Gastrocnemius medialis (tissue), 4 donors: ENCODE results near the gene MTHFSD. TPM values are rescaled to one million over a fixed set of nuclear protein-coding genes. Genes with fewer than 3 reads are reported as not detected.

Experiments used
- ATAC-seq, 2 donors: fragments of 150-250 bp; one replicate each; pipeline ENCODE4 v1.9.1; 2016
- DNase-seq, 2 donors: peaks; one replicate each; pipeline ENCODE4 v3.0.0-alpha.2; 2019
- H3K27ac ChIP-seq, 4 donors: fragments of 200-600 bp; sonication (generic); 1 replicate in 1 of 4; 2 replicates in 3 of 4; pipeline ENCODE4 v1.5.1; 2016 to 2018; ENCODE audit warnings: mild to moderate bottlenecking in 2 of 4, moderate library complexity in 1 of 4
- H3K27me3 ChIP-seq, 3 donors: fragments of 200-600 bp; sonication (generic) in 2 of 3; 1 replicate in 1 of 3; 2 replicates in 2 of 3; pipeline versions ENCODE4 v1.5.1 to v1.6.0; 2016 to 2019; ENCODE audit warnings: mild to moderate bottlenecking in 1 of 3, moderate library complexity in 1 of 3
- H3K36me3 ChIP-seq, 2 donors: fragments of 200-600 bp; sonication (generic) in 1 of 2; one replicate each; pipeline ENCODE4 v1.5.1; 2017 to 2018
- H3K4me1 ChIP-seq, 2 donors: fragments of 200-600 bp; sonication (generic) in 1 of 2; one replicate each; pipeline ENCODE4 v1.5.1; 2016 to 2017; ENCODE audit warnings: mild to moderate bottlenecking in 2 of 2
- H3K4me3 ChIP-seq, 4 donors: fragments of 200-600 bp; sonication (generic) in 3 of 4; 1 replicate in 1 of 4; 2 replicates in 3 of 4; pipeline ENCODE4 v1.5.1; 2016 to 2019; ENCODE audit warnings: mild to moderate bottlenecking in 2 of 4
- H3K9me3 ChIP-seq, 3 donors: fragments of 200-600 bp; sonication (generic) in 2 of 3; 1 replicate in 1 of 3; 2 replicates in 2 of 3; pipeline ENCODE4 v1.5.1; 2016 to 2019
- POLR2A ChIP-seq, 2 donors: fragments of 450-650 bp; IDR thresholded peaks; one replicate each; pipeline ENCODE4 v1.6.1; 2017; ENCODE audit warnings: antibody characterized with exemption in 2 of 2, mild to moderate bottlenecking in 2 of 2, moderate library complexity in 2 of 2
- in situ Hi-C, 4 donors: fragments of 200-750 bp; cut with MboI; loops; one replicate each; pipeline versions ENCODE4 v1.15.0 to v1.8.0; 2017; ENCODE audit warnings: low sequenced_read_pairs in 4 of 4
- intact Hi-C: fragments of 100-400 bp; cut with DNase I; formaldehyde crosslinking; loops from one replicate; pipeline ENCODE4 v1.15.1; 2023; ENCODE audit warnings: low total_unique reads
- total RNA-seq, 4 donors: library from RNA; depleted of rRNA; stranded (reverse); fragments of >200 nt; gene quantifications; one replicate each; pipeline versions ENCODE4 v1.1.0 to v1.2.3, GENCODE V29; 2016
- TF ChIP-seq, protein P1 (sequence below), 5 experiments: fragments of 450-650 bp in 3 of 5; fragments of 200-600 bp in 2 of 5; sonication (generic) in 2 of 5; IDR thresholded peaks in 4 of 5; conservative IDR thresholded peaks in 1 of 5; 1 replicate in 4 of 5; 2 replicates in 1 of 5; pipeline ENCODE4 v1.5.1; 2016 to 2019; ENCODE audit warnings: antibody characterized with exemption in 5 of 5, mild to moderate bottlenecking in 3 of 5, moderate library complexity in 3 of 5

The MTHFSD gene
- total RNA-seq, 4 donors from 2014 or later: 10.9 to 31.2 (median 16.0) TPM

DNA sequence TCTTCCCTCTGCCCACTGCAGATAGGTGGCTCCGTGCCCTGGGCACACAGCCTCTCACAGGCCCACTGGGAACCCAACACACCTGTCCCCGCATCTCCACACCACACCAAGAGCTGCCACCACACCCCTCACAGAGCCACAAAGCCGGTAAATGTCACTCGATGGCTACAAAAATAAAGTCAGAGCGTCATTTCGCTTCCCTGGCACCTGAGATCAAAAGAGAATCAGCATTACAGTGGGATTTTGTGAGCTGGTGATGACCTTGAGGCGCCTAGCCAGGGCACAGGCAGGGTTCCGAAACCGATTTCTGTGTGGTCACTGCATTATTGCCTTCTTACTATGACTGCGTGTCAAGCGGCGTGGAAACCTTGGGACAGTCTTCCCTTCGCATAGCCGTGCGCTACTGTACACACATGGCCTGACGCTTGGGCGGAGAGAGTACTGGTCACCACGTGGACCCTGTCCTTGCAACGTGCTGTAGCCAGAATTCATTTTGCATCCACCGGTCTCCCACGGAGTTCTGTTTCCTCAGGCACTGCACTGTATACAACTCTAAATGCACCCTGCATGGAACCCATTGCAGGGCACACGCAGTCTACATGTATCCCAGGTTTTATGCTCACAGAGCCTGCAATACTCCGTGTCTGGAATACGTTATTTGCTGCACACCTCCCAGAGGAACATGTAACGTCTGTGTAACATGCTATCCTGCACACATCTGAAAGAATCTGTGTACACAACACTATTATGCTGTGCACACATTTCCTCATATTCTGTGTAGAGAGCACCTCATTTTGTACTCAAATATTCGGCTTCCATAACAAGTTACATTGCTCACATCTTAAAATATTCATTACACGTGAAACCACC is 50.5 kb downstream of the MTHFSD start:
- in situ Hi-C loops: loop anchor here in 3 of 4 donors (25.0 kb wide), 3 partner anchors 167 to 692 kb away; no protein-coding TSS in a partner anchor
- DNase-seq (no peak), ATAC-seq (no peak)
- intact Hi-C loops: no loop called here
- Histone ChIP-seq H3K27ac (no peak overlapping the region), H3K4me1 (peaks cover 5 to 20% of the 10 kb centered on the region in 2 donors), H3K27me3 (peaks cover 92 to 99% (median 98%) of the 10 kb centered on the region in 3 donors), H3K9me3 (no peaks in the 10 kb centered on the region), H3K36me3 (no peaks in the 10 kb centered on the region), H3K4me3 (no peak overlapping the region)
- TF ChIP-seq, protein P1, sequence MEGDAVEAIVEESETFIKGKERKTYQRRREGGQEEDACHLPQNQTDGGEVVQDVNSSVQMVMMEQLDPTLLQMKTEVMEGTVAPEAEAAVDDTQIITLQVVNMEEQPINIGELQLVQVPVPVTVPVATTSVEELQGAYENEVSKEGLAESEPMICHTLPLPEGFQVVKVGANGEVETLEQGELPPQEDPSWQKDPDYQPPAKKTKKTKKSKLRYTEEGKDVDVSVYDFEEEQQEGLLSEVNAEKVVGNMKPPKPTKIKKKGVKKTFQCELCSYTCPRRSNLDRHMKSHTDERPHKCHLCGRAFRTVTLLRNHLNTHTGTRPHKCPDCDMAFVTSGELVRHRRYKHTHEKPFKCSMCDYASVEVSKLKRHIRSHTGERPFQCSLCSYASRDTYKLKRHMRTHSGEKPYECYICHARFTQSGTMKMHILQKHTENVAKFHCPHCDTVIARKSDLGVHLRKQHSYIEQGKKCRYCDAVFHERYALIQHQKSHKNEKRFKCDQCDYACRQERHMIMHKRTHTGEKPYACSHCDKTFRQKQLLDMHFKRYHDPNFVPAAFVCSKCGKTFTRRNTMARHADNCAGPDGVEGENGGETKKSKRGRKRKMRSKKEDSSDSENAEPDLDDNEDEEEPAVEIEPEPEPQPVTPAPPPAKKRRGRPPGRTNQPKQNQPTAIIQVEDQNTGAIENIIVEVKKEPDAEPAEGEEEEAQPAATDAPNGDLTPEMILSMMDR (IDR thresholded peaks at IDR 0.05 in 4 of 5, conservative IDR thresholded peaks at IDR 0.05 in 1 of 5): no peak
- no peak for TF ChIP-seq POLR2A (IDR thresholded peaks at IDR 0.05)

DNA sequence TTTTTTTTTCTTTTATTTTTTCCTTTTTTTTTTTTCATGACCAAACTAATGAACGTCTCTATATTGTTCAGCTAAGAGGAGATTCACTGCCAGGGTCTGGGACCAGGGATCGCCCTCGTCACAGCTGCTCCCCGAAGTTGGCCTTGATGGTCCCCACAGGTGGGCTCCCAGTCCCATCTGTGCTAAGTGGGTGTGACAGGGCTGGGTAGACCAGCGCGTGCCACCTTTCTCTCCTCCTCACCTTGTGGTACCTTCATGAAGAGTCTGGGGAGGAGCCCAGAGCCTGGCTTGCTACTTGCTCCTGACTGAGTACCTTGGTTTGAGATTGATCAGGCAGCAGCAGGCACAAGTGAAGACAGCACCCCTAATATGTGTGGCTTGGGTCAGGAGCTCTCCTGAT is 51.2 kb downstream of the MTHFSD start:
- Histone ChIP-seq H3K4me1 (peaks cover 4 to 17% of the 10 kb centered on the region in 2 donors), H3K9me3 (no peaks in the 10 kb centered on the region), H3K4me3 (no peak overlapping the region), H3K27me3 (peaks cover 97 to 99% (median 98%) of the 10 kb centered on the region in 3 donors), H3K36me3 (no peaks in the 10 kb centered on the region), H3K27ac (no peak overlapping the region)
- TF ChIP-seq POLR2A (IDR thresholded peaks at IDR 0.05): no peak
- TF ChIP-seq, protein P1 (IDR thresholded peaks at IDR 0.05 in 4 of 5, conservative IDR thresholded peaks at IDR 0.05 in 1 of 5): no peak
- DNase-seq (no peak), ATAC-seq (no peak)
- in situ Hi-C loops: loop anchor here in 3 of 4 donors (25.0 kb wide), 3 partner anchors 167 to 692 kb away; no protein-coding TSS in a partner anchor
- intact Hi-C loops: no loop called here

DNA sequence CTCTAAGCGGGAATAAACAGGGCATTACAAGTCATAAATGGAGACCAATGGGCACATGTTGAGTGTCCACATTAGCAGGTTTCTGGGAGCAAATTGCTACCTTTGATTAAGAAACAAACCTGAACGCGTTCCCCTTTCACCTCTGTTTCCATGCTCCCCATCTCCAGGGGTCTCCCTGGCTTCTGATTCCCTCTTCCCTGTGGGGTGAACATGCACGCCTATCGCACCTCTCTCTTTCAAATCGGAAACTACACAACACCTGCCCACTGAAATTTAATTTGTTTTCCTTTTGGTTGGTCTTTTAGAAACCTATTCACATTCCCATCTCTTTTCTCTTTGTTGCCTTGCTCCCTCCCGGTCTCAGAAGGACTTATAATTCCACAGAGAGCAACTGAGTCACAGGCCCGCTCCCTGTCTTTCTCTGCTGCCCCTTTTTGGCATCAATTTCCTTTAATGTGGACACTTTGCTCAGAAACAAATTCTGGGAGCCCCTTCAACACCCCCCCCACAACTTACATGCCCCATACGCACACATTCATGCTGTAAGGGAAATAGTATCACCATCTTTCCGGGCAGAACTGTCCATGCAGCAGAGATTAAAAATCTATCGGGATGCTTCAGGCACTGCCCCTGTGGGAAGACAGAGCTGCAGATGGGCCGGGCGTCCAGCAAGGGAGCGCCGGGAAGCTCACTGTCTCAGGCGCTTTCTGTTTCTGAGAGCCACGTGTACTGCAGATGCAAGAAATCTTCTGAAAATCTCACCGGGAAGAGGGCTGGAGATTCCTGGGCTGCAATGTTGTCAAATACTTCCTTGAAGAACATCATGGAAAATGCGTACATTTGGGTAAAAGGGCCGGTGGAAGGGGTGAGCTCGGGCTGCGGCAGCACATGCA is 51.9 kb downstream of the MTHFSD start:
- Histone ChIP-seq H3K9me3 (no peaks in the 10 kb centered on the region), H3K27ac (no peak overlapping the region), H3K27me3 (peaks cover 98 to 99% (median 99%) of the 10 kb centered on the region in 3 donors), H3K36me3 (no peaks in the 10 kb centered on the region), H3K4me1 (peaks cover 0 to 19% of the 10 kb centered on the region in 2 donors), H3K4me3 (no peak overlapping the region)
- intact Hi-C loops (no loop called here), in situ Hi-C loops (loop anchor here in 3 of 4 donors (25.0 kb wide), 3 partner anchors 166 to 691 kb away; no protein-coding TSS in a partner anchor)
- ATAC-seq: no peak
- TF ChIP-seq, protein P1 (IDR thresholded peaks at IDR 0.05 in 4 of 5, conservative IDR thresholded peaks at IDR 0.05 in 1 of 5): no peak
- DNase-seq: no peak

DNA sequence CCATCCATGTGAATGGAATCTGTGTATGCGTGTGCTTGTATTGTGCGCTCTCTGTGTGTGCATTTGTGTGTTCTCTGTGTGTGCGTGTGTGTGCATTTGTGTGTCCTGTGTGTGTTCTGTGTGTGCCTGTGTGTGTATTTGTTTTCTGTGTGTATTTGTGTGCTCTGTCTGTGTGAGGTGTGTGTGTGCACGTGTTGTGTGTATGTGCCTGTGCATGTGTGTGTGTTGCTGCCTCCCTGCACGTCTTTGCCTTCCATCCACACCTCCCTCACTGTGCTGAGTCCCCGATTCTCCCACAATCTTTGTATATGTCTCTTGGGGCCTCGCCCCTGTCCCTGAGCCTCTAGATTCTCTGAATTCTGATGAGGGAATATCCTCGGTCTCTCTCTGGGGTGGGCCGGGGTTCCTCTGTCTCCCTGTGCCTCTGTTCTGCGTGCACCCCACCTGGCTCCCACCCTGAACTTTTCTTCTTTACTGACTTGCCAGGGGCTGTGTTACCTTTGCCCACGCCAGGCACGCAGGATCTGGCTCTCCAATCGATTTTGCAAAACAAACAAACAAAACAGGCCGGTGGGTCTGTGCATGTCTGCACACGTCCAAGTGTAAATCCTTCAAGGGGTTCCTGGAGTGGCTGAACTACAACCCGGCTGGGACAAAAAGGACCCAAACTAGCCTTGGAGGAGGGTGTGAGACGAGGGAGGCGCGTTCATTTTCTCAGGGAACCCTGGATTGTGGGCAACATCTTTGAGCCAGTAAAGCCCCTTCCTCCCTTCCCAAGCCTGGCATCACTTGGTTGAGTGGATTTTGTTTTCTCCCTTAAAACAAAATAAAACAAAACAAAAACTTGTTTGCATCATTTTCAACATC is 52.8 kb downstream of the MTHFSD start:
- Histone ChIP-seq H3K27ac (no peak overlapping the region), H3K27me3 (peaks cover 95 to 99% (median 98%) of the 10 kb centered on the region in 3 donors), H3K4me3 (no peak overlapping the region), H3K9me3 (no peaks in the 10 kb centered on the region), H3K4me1 (peaks cover 0 to 19% of the 10 kb centered on the region in 2 donors), H3K36me3 (no peaks in the 10 kb centered on the region)
- no peak for DNase-seq
- in situ Hi-C loops (loop anchor here in 3 of 4 donors (25.0 kb wide), 3 partner anchors 165 to 690 kb away; no protein-coding TSS in a partner anchor), intact Hi-C loops (no loop called here)
- no peak for ATAC-seq
- TF ChIP-seq, protein P1 (IDR thresholded peaks at IDR 0.05 in 4 of 5, conservative IDR thresholded peaks at IDR 0.05 in 1 of 5): no peak
- no peak for TF ChIP-seq POLR2A (IDR thresholded peaks at IDR 0.05)
